Daoy (cell line): ENCODE results near the gene WNK2. TPM values are rescaled to one million over a fixed set of nuclear protein-coding genes. Genes with fewer than 3 reads are reported as not detected.
A peak's percentile ranks its signal among the peaks of the same experiment; 100 is the strongest.

Experiments
- DNase-seq: peaks from one replicate; pipeline ENCODE4 v3.0.0-alpha.2; 2015; ENCODE audit warnings: low read depth
- total RNA-seq: library from RNA; depleted of rRNA; stranded (reverse); fragments of >200 nt; shearing (Covaris generic); gene quantifications from 2 replicates; pipeline ENCODE4 v1.2.3, GENCODE V29; 2014

The WNK2 gene
- total RNA-seq, 1 experiment from 2014 or later = 1.4 TPM

DNA sequence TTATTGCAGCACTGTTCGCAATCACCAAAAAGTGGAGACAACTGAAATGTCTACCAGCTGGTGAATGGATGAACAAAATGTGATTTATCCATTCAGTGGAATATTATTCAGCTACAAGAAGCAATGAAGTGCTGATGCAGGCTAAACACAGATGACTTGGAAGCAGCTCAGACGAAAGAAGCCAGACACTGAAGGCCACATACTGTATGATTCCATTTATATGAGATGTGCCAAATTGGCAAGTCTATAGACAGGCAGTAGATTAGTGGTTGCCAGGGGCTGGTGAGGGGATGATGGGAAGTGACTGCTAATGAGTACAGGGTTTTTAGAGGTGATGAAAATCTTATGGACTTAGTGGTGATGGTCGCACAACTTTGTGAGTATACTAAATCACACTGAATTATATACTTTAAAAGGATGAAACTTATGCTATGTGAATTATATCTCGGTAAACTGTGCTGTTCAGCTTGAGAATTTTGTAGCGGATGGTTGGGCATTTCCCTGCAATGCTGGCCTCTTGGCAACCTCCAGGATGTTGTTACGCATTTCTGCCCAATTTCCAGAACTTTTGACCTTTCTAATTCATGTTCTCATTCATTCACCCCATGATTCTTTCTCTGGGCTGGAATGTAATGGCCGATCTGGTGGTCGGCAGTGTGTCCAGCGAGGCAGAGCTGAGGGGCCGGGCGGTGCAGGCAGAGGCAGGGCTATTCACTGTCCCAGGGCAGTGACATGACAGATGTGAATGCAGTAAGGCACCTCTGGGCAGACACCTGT lies 22.0 kb upstream of the WNK2 start:
- no peak for DNase-seq

DNA sequence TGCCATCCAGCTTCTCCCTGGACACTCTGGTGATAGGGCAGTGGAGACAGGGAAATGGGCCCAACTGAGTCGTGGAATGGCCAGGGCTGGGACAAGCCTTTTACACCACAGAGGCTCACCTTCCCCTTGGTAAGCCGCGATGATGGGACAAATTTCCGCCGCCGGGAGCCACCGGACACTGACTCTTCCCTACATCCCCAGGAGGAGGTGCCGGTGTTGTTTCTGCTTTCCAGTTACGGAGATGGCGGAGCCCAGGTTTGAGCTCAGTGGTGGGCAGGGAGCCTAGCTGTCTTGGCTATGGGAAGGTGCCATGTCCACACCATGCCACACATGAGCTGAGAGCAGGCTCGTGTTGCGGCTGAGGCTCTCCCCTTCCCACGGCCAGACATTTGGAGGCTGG lies 19.9 kb upstream of the WNK2 start:
- no peak for DNase-seq

DNA sequence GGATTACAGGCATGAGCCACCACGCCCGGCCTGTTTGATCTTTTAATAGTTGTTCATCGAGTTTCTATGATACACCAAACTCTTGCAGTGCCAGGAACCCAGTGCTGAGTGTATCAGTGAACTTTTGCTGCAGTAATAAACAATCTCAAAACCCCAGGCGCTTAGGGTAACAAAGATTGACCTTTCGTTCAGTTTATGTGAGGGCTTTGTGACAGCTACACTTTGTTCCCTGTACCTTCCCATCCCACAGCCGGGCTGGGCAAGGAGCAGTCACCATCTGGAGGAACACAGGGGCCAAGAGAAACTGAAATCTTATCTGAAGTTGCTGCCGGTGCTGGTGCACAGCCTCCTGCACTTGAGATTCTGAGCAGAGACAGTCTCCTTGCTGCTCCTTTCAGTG lies 17.2 kb upstream of the WNK2 start:
- DNase-seq = no peak

DNA sequence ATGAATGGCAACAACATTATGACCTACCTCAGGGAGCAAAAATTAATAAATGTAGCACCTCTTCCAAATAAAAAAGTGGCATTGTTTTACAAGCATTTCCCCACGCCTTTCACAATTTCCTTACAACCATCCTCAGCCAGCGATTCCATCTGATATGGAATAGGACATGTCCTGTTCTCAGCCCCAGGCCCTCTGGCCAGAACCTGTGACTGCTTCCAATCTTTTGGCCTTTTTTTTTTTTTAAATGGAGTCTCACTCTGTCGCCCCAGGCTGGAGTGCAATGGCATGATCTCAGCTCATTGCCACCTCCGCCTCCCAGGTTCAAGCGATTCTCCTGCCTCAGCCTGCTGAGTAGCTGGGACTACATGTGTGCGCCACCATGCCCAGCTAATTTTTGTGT lies 16.8 kb upstream of the WNK2 start:
- no peak for DNase-seq

DNA sequence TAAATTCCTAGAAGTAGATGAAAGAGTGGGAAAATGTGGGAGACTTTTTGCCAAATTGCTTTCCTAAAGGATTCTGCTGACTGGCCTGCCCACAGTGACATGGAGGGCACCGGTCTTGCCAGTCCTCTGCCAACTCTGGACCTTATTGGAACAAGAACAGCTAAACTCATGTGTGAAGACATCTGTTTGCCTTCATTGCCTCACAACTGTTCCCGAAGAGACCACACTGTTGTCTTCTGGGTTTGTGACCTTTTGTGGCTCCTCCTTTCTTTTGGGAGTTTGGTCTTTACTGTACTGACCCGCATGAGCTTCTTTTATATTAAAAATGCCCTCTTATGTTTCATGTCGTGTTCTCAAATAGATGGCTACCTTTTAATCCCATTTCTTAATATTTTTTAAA lies 16.1 kb upstream of the WNK2 start:
- no peak for DNase-seq

DNA sequence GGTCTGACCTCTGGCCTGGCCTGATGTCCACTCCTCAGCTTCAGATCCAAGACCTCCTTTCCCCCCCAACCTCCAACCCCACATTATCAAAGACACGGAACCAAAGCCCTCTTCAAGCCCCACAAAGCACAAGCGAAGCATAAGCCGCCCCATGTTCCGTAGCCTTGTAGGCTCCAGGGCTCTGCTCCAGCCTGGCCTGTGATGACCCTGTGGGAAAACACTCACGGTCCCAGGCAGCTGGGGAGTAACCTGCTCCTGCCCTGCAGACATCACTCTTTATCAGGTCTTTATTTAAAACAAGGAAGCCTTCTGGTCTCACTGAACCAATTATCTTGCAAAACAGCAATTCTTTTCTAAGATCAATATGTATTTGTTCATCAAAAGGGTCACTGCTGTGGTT lies 15.4 kb upstream of the WNK2 start:
- no peak for DNase-seq

GRCh38 chr9:93169444-93169843 lies 14.5 kb upstream of the WNK2 start:
- no peak for DNase-seq

DNA sequence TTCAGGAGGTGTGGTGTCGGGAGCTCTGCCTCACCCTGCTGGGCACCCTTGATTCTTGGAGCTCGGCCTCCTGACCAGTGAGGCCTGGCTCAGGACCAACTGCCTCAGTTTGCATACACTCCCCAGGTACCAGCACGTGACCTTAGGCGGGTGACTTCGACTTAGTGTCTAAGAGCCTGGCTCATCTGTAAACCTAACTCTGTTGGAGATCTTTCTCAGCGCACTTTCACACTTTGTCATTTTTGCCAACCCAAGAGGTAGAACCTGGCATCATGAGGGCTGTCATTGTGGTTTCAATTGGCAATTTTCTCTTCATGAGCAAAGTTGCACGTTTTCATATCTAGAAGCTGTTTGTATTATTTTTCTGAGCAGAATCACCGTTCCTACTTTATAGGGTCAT lies 13.4 kb upstream of the WNK2 start:
- DNase-seq = no peak

DNA sequence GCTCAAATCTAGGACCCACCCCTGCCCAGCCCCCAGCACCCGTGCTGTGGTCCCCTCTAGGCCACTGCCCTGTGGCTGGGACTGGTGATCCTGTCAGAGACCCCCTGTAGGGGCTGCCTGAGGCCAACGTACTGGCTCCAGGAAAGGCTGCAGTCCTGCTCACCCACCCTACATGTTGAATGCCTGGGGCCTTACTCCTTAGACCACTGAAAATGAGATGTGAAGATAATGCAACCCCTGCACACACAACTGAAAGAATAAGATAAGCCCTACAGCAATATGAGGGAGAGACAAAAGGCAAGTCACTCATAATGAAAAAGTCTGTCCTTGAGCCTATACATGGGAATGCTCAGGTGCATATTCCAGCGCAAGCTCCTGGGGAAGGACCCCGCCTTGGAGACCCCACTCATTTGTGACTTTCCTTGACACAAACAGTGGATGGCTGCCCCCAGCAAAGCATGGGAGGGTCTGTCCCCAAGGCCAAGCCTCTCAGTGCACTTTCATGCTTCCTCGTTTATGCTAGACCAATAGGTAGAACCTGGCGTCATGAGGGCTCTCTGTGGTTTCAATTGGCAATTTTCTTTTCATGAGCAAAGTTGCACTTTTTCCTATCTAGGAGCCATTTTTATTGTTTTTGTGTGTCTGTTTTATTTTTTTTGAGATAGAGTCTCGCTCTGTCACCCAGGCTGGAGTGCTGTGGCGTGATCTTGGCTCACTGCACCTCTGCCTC lies 12.5 kb upstream of the WNK2 start:
- no peak for DNase-seq

DNA sequence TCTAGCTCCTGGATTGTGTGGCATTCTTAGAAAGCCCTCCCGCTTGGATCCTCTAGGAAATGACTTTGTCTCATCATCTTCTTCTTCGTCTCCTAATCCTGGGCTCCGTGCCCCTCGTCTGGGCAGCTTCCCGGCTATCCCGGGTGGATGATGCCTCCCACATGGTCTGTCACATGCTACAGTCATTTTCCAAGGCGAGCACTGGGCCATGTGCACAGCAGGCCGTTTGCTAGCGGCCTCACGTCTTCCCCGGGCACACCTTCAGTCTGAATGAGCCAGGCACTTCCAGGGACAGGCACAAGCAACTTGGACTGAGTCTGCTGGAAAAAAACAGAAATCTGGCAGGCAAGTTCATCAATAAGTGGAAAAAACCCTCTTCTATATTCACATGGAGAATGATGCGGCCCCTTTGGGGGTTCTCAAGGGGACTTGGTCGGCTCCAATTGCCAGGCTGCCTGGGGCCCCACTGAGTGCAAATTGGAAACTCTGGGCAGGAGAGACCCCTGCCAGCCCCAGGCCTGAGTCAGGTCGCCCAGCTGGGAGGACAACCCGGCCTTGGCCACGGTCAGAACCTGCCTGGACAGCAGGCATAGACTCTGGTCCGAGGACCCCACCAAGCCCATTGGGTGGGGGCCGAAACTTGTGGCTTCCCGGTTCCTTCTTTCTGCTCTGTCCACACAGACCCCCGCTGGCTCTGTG lies 11.1 kb upstream of the WNK2 start:
- DNase-seq = no peak

GRCh38 chr9:93173365-93174051 lies 10.4 kb upstream of the WNK2 start:
- no peak for DNase-seq

GRCh38 chr9:93174976-93175375 lies 9.0 kb upstream of the WNK2 start:
- DNase-seq = no peak

- DNase-seq = no peak
These were observed 6.3 kb upstream of the WNK2 start for GRCh38 chr9:93177676-93178075.

- DNase-seq = no peak
These were observed 4.8 kb upstream of the WNK2 start for GRCh38 chr9:93178851-93179786.

- DNase-seq = no peak
These were observed 3.0 kb upstream of the WNK2 start for GRCh38 chr9:93180938-93181337.

DNA sequence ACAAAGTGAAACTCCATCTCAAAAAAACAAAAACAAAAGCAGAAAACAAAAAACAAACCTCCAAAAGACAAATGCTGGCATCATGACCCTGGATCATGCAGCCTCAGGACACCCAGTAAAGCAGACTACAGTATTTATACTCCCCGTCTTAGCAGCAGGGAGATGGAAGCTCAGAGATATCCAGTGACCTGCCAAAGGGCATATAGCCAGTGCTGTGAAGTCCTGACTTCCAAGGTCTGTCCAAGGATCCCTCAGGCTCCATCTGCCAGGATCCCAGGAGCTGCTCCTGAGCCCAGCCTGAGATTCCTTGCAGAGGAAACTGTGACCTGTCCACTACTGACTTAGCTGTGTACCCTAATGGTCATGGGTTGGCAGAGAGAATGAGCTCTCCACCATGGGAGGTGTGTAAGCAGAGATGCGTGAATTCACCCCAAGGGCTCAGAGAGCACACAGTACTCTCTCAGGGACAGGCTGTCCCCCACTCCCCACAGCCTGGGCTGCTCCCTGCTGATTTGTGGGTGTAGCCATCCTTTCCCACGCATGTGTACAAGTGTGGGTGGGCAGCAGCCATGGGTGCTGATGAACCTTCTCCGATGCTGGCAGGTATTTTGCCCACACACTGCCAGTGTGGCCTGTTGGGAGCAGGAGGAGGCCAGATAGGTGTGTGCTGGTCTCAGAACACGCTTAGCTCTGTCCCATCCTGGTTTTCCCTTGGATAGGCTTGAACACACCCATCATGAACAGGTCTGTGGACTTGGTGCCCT lies 2.1 kb upstream of the WNK2 start:
- DNase-seq = no peak

- DNase-seq = no peak
These were observed 1.4 kb upstream of the WNK2 start for GRCh38 chr9:93182572-93182971.

DNA sequence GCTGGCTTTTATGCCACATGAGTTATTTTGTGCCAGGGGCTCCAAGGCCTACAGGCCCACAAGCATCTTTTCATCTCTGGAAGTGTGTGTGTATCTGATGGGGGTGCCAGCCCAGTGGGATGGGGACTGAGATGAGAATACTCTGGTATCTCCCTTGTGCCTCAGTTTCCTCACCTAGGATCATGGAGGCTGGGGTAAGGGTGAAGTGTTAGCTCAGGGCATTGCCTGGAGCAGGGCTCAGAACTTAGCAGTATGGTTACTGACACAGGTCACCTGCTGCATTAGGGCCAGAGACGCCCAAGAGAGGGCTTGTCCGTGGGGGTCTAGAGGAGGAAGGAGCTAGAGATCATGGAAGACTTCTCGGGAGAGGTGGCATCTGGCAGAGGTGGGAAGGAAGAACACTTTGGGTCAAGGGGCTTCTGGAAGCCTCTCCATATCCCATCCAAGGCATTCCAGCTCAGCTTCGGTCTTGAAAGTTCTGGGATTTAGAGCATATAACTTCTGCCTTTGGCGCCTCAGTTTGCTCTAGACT lies 742 bp upstream of the WNK2 start:
- no peak for DNase-seq

DNA sequence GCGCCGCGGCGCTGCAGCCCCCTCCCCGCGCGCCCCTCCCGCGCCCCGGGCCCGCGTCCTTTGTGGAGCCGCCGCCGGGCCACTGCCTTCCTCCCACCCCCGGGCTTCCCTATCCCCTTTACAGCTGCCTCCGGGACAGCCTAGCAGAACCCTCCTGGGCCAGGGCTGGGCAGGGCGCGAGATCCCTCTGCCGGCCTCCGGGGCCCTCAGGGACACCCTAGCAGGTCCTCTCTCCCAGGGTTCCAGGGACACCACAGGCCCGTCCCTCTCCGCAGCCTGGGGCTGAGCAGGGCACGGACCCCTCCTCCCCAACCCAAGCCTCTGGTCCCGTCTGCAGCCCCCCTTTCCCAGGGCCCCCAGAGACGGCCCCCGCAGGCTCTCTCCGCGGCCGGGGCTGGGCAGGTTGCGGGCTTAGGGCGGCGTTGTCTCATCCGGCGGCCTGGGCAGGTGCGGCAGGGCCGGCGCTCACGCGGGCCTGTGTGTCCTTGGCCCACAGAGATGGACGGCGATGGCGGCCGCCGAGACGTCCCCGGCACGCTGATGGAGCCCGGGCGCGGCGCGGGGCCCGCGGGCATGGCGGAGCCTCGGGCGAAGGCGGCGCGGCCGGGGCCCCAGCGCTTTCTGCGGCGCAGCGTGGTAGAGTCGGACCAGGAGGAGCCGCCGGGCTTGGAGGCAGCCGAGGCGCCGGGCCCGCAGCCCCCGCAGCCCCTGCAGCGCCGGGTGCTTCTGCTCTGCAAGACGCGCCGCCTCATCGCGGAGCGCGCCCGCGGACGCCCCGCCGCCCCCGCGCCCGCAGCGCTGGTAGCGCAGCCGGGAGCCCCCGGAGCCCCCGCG lies 710 bp downstream of the WNK2 start:
- DNase-seq = peak; percentile 41
